8988T (cell line): ENCODE measurements around the gene RMDN3.

ENCODE experiments used
- DNase-seq: peaks from one replicate; pipeline ENCODE4 v3.0.0; 2011

The RMDN3 gene

GRCh38 chr15:40771242-40771641 is 16.2 kb upstream of the RMDN3 start:
- no peak for DNase-seq

DNA sequence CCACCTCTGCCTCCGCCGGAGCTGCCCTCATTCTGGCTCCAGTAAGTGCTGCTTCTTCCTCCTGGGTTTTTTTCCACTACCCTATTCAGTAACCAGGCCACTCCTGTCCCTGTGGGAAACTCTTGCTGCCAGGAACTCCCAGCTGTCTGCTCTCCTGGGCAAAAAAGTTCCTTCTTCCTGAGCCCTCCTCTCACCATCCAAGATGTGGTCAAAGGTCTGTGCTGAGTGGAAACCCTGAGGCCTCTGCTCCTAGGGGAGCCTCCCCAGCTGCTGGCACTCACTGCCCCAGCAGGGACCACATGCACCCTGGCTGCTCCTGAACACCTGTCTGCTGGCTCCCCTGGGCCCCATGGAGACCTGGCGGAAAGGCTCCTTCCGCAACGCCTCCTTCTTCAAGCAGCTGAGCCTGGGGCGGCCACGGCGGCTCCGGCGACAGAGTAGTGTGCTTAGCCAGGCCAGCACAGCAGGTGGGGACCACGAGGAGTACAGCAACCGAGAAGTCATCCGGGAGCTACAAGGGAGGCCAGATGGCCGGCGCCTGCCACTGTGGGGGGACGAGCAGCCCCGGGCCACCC is 15.2 kb upstream of the RMDN3 start:
- DNase-seq = no peak

DNA sequence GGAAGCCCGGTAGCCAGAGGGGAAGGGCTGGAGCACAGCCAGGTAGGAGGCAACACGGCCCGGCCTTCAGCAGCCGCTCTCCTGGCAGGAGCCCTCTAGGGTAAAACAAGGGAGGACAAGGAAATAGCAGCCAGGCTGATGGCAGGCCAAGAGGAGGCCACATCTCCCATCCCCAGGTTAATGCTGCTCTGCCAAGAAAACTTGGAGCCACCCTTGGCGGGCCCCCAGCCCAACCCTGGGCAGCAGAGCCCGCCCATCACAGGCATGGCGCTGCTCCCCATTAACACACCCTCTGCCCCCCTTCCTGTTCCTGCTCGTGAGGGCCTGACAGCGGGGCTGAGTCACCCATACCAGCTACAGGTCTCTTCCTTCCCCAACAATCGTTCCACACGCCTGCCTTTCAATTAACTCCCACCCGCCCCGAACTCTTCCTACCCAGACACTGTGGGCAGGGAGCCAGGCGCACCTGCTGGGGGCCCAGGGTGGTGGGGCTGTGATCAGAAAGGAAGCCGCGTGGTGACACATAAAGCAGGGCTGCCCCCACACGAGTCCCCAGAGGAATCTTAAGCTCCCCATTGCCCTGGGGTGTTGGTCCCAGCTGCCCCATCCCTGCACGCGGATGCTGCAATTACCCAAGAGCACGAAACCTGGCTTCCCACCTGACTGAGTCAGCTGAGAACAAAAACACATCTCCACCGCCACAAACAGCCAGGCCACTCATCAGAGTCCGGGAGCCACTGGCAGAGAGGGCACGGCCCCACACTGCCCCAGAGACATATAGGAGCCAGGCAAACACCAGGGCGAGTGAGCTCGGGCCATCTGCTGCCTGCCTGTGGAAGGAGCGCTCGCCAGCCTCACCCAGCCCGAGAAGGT is 14.5 kb upstream of the RMDN3 start, which contains the start of gene C15orf62:
Gene C15orf62, plus strand, starts transcription at position 707 of the 873 bp plus-strand sequence. CDS start 516 bp downstream, outside the sequence.
- DNase-seq = no peak

DNA sequence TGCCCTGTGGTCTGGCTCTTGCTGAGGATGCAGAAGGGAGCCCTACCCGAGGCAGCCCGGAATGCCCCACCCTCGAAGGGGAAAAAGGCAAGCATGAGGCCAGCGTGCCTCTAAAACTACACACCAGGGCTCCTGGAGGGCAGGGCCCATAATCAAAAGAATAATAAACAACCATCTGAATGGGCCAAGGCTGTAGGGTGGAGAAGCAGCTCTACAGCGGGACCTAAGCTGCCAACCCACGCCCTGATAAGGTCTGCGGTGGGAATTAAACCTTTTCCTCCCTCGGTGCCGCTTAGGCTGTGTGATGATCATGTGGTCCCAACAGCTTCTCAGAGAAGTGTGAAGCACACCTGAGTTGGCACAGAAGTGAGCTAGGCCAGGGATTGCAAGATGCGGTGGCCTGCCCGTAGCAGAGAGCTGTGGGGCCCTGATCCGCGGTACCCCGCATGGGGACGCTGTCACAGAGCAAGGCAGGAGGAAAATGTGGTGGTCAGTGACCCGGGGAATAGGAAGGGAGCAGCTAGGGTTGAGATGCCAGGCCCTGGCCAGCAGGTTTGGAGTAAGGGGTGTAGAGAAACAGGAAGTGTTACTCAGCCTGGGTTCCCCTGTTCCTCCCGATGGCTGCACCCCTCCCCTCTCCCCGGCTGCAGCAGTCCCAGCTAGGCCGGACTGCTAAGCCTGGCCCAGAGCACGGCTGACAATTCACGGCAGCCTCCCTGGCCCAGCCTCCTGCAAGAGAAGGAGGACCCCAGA is 13.6 kb upstream of the RMDN3 start:
- no peak for DNase-seq

GRCh38 chr15:40767838-40768500 is 12.9 kb upstream of the RMDN3 start:
- DNase-seq = no peak

GRCh38 chr15:40766906-40767837 is 12.1 kb upstream of the RMDN3 start:
- no peak for DNase-seq

GRCh38 chr15:40766194-40766815 is 11.3 kb upstream of the RMDN3 start:
- DNase-seq = no peak

GRCh38 chr15:40764629-40765103 is 9.6 kb upstream of the RMDN3 start:
- no peak for DNase-seq

GRCh38 chr15:40763801-40764628 is 9.0 kb upstream of the RMDN3 start, which contains the start of gene GCHFR:
TSS of gene GCHFR (plus strand) at chr15:40764068. CDS start at chr15:40764181, 113 bp downstream.
- peak; percentile 77 for DNase-seq

- no peak for DNase-seq
Observed at GRCh38 chr15:40762919-40763800, 8.1 kb upstream of the RMDN3 start.

GRCh38 chr15:40759961-40760360 is 4.9 kb upstream of the RMDN3 start:
- DNase-seq = no peak

- DNase-seq = no peak
Observed at GRCh38 chr15:40756938-40757337, 1.9 kb upstream of the RMDN3 start.

DNA sequence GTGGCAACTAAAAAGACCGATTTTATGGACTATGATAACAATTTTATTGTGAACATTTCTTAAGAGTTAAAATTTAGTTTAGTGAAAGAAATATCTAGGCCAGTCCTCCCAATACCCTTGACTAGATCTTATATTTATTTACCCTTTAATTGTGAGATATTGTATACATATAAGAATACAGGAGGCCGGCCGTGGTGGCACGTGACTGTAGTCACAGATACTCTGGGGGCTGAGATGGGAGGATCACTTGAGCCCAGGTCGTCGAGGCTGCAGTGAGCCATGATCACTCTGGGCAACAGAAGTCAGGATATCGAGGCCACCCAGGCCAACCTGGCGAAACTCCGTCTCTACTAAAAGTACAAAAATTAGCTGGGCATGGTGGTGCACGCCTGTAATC is 756 bp upstream of the RMDN3 start:
- DNase-seq = no peak

- no peak for DNase-seq
Observed at GRCh38 chr15:40754574-40754882, 526 bp downstream of the RMDN3 start.

- no peak for DNase-seq
Observed at GRCh38 chr15:40751745-40752144, 3.3 kb downstream of the RMDN3 start.

GRCh38 chr15:40750885-40751284 is 4.2 kb downstream of the RMDN3 start:
- DNase-seq = no peak

DNA sequence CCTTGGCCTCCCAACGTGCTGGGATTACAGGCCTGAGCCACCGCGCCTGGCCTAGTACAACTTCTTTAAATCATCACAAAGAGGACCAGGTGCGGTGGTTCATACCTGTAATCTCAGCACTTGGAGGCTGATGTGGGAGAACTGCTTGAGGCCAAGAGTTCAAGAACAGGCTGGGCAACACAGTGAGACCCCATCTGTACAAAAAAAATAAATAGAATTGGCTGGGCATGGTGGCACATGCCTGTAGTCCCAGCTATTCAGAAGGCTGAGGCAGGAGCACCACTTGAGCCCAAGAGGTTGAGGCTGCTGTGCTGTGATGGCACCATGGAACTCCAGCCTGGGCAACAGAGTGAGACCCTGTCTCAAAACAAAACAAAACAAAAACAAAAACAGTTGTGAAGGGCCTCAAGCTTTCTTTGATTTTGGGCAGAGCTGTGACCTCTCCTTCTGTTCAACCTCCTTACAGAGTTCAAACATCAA is 5.9 kb downstream of the RMDN3 start:
- no peak for DNase-seq

- DNase-seq = no peak
Observed at GRCh38 chr15:40747685-40748631, 7.1 kb downstream of the RMDN3 start.
